B cell (primary cell): ENCODE data around the gene ZBTB17. TPM values are rescaled to one million over a fixed set of nuclear protein-coding genes. Genes with fewer than 3 reads are reported as not detected.

Experiments used
- ATAC-seq: fragments of 200-7000 bp; cut with Tn5 transposase; one replicate; pipeline ENCODE4 v1.10.0; 2021; ENCODE audit warnings: low read depth, mild to moderate bottlenecking, moderate number of reproducible peaks, moderate library complexity
- CTCF ChIA-PET: fragments of 350-600 bp; sonication (Branson Sonifier 250); formaldehyde crosslinking; loops from one replicate; lab custom pipeline; 2021; ENCODE audit warnings: antibody characterized with exemption, inconsistent platforms; lab: Charles Lee
- POLR2A ChIA-PET: fragments of 350-600 bp; sonication (Branson Sonifier 250); formaldehyde crosslinking; loops from one replicate; lab custom pipeline; 2021; ENCODE audit warnings: antibody characterized with exemption; lab: Charles Lee
- DNase-seq: peaks from one replicate; pipeline ENCODE4 v3.0.0; 2013
- H2AFZ ChIP-seq: 2 replicates; pipeline ENCODE4 v1.6.1; 2012; ENCODE audit warnings: mild to moderate bottlenecking, low read depth, low read length; ENCODE audit not compliant: insufficient read depth, poor library complexity, severe bottlenecking
- H3K27ac ChIP-seq, 2 donors: 1 replicate in 1 of 2; 2 replicates in 1 of 2; pipeline ENCODE4 v1.5.1; 2012 to 2013; ENCODE audit warnings: low read length in 2 of 2, mild to moderate bottlenecking in 2 of 2, moderate library complexity in 1 of 2
- H3K27me3 ChIP-seq, 4 experiments: fragments of 200-600 bp in 1 of 4; sonication (generic) in 1 of 4; replicated peaks in 1 of 4; 1 replicate in 2 of 4; 2 replicates in 2 of 4; pipeline versions ENCODE4 v1.6.1 to v1.7.0; 2013 to 2016; ENCODE audit warnings: low read length in 3 of 4, mild to moderate bottlenecking in 2 of 4, mixed read lengths in 1 of 4, moderate library complexity in 1 of 4; ENCODE audit not compliant: insufficient read depth in 4 of 4, control insufficient read depth in 3 of 4; ENCODE audit errors: control extremely low read depth in 1 of 4
- H3K36me3 ChIP-seq, 2 experiments: replicated peaks in 1 of 2; 1 replicate in 1 of 2; 2 replicates in 1 of 2; pipeline versions ENCODE4 v1.6.1 to v1.7.1; 2013; ENCODE audit warnings: low read length in 1 of 2; ENCODE audit not compliant: insufficient read depth in 2 of 2, control insufficient read depth in 1 of 2; ENCODE audit errors: control extremely low read depth in 1 of 2, extremely low read depth in 1 of 2
- H3K4me1 ChIP-seq, 2 donors: fragments of 200-600 bp in 1 of 2; sonication (generic) in 1 of 2; 1 replicate in 1 of 2; 2 replicates in 1 of 2; pipeline versions ENCODE4 v1.5.1 to v1.6.1; 2013 to 2017; ENCODE audit warnings: low read length in 2 of 2; ENCODE audit not compliant: control insufficient read depth in 2 of 2, insufficient read depth in 2 of 2
- H3K4me2 ChIP-seq: replicated peaks from 2 replicates; pipeline ENCODE3; 2012; ENCODE audit warnings: mild to moderate bottlenecking, low read depth, low read length; ENCODE audit not compliant: poor library complexity, severe bottlenecking
- H3K4me3 ChIP-seq, 5 experiments: fragments of 200-600 bp in 1 of 5; sonication (generic) in 1 of 5; 1 replicate in 3 of 5; 2 replicates in 2 of 5; pipeline versions ENCODE4 v1.5.1 to v1.7.0; 2011 to 2016; ENCODE audit warnings: low read length in 4 of 5, mild to moderate bottlenecking in 4 of 5, low read depth in 2 of 5, control low read depth in 1 of 5, moderate library complexity in 1 of 5; ENCODE audit not compliant: insufficient read depth in 1 of 5; ENCODE audit errors: control extremely low read depth in 1 of 5, extremely low read depth in 1 of 5
- H3K79me2 ChIP-seq: fragments of 200-600 bp; sonication (generic); one replicate; pipeline ENCODE4 v1.6.0; 2016; ENCODE audit warnings: low read length; ENCODE audit not compliant: control insufficient read depth, insufficient read depth
- H3K9ac ChIP-seq: fragments of 200-600 bp; sonication (generic); 2 replicates; pipeline ENCODE4 v1.6.1; 2017; ENCODE audit warnings: mild to moderate bottlenecking, low read length, moderate library complexity
- H3K9me3 ChIP-seq, 3 donors: one replicate each; pipeline versions ENCODE4 v1.6.1 to v1.7.1; 2013; ENCODE audit warnings: low read length in 2 of 3; ENCODE audit not compliant: control insufficient read depth in 2 of 3, insufficient read depth in 1 of 3; ENCODE audit errors: control extremely low read depth in 1 of 3
- H4K20me1 ChIP-seq: 2 replicates; pipeline ENCODE4 v1.6.0; 2012; ENCODE audit warnings: mild to moderate bottlenecking, low read length; ENCODE audit not compliant: insufficient read depth, control insufficient read depth, poor library complexity, severe bottlenecking
- H3K27ac Mint-ChIP-seq: one replicate; pipeline ENCODE4 v1.8.0; 2021; ENCODE audit warnings: mixed read lengths
- H3K27me3 Mint-ChIP-seq: one replicate; pipeline ENCODE4 v1.8.0; 2021; ENCODE audit warnings: mixed read lengths
- H3K4me1 Mint-ChIP-seq: one replicate; pipeline ENCODE4 v1.8.0; 2021; ENCODE audit warnings: mixed read lengths
- H3K4me3 Mint-ChIP-seq: one replicate; pipeline ENCODE4 v1.8.0; 2021; ENCODE audit warnings: mixed read lengths
- H3K9me3 Mint-ChIP-seq: one replicate; pipeline ENCODE4 v1.8.0; 2022; ENCODE audit warnings: mixed read lengths; ENCODE audit not compliant: insufficient read depth
- WGBS: methylation state at CpG from one replicate; pipeline ENCODE4 v1.1.5; 2013; ENCODE audit warnings: missing lambda C conversion rate; ENCODE audit not compliant: insufficient coverage; 5-methylcytosine and 5-hydroxymethylcytosine counted together
- intact Hi-C: fragments of 100-400 bp; cut with micrococcal nuclease; formaldehyde crosslinking; loops from one replicate; pipeline ENCODE4 v1.10.0; 2022
- polyA plus RNA-seq: library from polyadenylated mRNA; depleted of rRNA; stranded (reverse); fragments of >200 nt; gene quantifications from 2 replicates; pipeline ENCODE4 v1.2.3, GENCODE V29; 2012
- total RNA-seq, 2 donors: library from RNA; stranded (reverse); fragments of 120-200 nt in 1 of 2; gene quantifications; 1 replicate in 1 of 2; 2 replicates in 1 of 2; pipeline versions ENCODE4 v1.2.3 to v1.2.4, GENCODE V29; 2013 to 2022
- TF ChIP-seq, protein P1 (sequence below): fragments of 200-600 bp; IDR thresholded peaks from one replicate; pipeline ENCODE4 v1.8.0; 2022; ENCODE audit warnings: antibody characterized with exemption, mild to moderate bottlenecking

ZBTB17 gene
- total and polyA plus RNA-seq, 2 donors (not counting 1 experiment from before 2014, with no cell fraction given) = 94.1 to 157 TPM

- Histone ChIP-seq H3K27ac (no peak overlapping the region), H4K20me1 (peaks cover 17% of the 10 kb centered on the region), H3K9ac (no peak overlapping the region), H3K4me3 (no peak overlapping the region), H3K79me2 (peaks cover 28% of the 10 kb centered on the region), H3K27me3 (no peaks in the 10 kb centered on the region), H3K4me1 (peaks cover 6 to 27% of the 10 kb centered on the region in 2 donors), H3K9me3 (no peaks in the 10 kb centered on the region), H2AFZ (no peak overlapping the region), H3K4me2 (no peak overlapping the region), H3K36me3 (peaks cover 0 to 91% of the 10 kb centered on the region in 2 experiments)
- Mint-ChIP-seq H3K27ac (no peak overlapping the region), H3K4me1 (peaks cover 21% of the 10 kb centered on the region), H3K27me3 (no peaks in the 10 kb centered on the region), H3K9me3 (no peaks in the 10 kb centered on the region), H3K4me3 (no peak overlapping the region)
- TF ChIP-seq, protein P1, sequence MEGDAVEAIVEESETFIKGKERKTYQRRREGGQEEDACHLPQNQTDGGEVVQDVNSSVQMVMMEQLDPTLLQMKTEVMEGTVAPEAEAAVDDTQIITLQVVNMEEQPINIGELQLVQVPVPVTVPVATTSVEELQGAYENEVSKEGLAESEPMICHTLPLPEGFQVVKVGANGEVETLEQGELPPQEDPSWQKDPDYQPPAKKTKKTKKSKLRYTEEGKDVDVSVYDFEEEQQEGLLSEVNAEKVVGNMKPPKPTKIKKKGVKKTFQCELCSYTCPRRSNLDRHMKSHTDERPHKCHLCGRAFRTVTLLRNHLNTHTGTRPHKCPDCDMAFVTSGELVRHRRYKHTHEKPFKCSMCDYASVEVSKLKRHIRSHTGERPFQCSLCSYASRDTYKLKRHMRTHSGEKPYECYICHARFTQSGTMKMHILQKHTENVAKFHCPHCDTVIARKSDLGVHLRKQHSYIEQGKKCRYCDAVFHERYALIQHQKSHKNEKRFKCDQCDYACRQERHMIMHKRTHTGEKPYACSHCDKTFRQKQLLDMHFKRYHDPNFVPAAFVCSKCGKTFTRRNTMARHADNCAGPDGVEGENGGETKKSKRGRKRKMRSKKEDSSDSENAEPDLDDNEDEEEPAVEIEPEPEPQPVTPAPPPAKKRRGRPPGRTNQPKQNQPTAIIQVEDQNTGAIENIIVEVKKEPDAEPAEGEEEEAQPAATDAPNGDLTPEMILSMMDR = no peak
- ATAC-seq (no peak), DNase-seq (peak; percentile 7)
- ChIA-PET CTCF (no interaction called here), POLR2A (no interaction called here)
- over 99% methylated on average over 19 of the region's 22 CpGs for WGBS
- intact Hi-C loops = no loop called here
Observed at GRCh38 chr1:15943992-15944307, 32.0 kb downstream of the ZBTB17 start.

DNA sequence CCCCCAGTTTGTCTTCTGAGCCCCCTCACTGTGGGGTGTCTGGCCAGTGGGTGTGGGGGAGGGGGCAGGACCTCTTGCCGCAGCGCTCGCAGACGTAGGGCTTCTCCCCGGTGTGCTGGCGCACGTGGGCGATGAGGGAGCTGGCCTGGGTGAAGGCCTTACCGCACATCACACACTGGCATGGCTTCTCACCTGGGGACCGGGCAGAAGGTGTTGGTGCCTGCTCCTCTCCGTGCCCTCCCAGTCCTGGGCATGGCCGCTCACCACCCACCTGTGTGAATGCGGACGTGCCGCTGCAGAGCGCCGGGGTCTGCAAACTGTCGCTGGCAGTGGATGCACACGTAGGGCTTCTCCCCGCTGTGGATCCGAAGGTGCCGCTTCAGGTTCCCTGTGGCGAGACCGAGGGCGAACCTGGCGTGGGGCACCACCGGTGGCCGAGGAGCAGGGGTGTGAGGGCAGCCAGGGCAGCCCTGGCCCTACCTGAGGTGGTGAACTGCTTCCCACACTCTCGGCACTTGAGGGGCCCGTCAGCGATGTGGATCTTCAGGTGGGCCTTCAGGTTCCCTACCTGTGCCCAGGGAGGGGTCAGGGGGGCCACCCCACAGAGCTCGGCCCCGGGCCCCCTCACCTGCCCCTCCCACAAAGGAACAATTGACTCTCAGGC is 32.4 kb downstream of the ZBTB17 start:
- H4K20me1 ChIP-seq = peaks cover 13% of the 10 kb centered on the region
- POLR2A ChIA-PET = no interaction called here
- no peak overlapping the region for H3K4me2 ChIP-seq
- ATAC-seq (no peak), DNase-seq (peak; percentile 11)
- TF ChIP-seq, protein P1 = no peak
- intact Hi-C loops = no loop called here
- H3K9ac ChIP-seq = no peak overlapping the region
- peaks cover 16% of the 10 kb centered on the region for H3K4me1 Mint-ChIP-seq
- H3K4me1 ChIP-seq = peaks cover under 1 to 22% of the 10 kb centered on the region in 2 donors
- peaks cover 23% of the 10 kb centered on the region for H3K79me2 ChIP-seq
- no peaks in the 10 kb centered on the region for H3K27me3 ChIP-seq
- H3K9me3 ChIP-seq = no peaks in the 10 kb centered on the region
- no peak overlapping the region for H3K27ac Mint-ChIP-seq
- no peak overlapping the region for H3K27ac ChIP-seq
- WGBS = 97% methylated on average over 28 of the region's 33 CpGs
- H3K4me3 ChIP-seq = no peak overlapping the region
- H2AFZ ChIP-seq = no peak overlapping the region
- no peaks in the 10 kb centered on the region for H3K27me3 Mint-ChIP-seq
- no peak overlapping the region for H3K4me3 Mint-ChIP-seq
- no peaks in the 10 kb centered on the region for H3K9me3 Mint-ChIP-seq
- CTCF ChIA-PET = no interaction called here
- H3K36me3 ChIP-seq = peaks cover 0 to 93% of the 10 kb centered on the region in 2 experiments
